ENCODE results near the gene RAB11FIP4. TPM values are rescaled to one million over a fixed set of nuclear protein-coding genes. Genes with fewer than 3 reads are reported as not detected.

RAB11FIP4 gene
- total and polyA plus RNA-seq, 2 of the 8 experiments (the other 6 are each of a cell fraction or from before 2014, with no cell fraction given), result 21.7 to 53.2 TPM

GRCh38 chr17:31532526-31532925 lies 141.1 kb downstream of the RAB11FIP4 start:
- DNase-seq (ENCODE audit: low read depth in 1 of 2, low spot score in 2 of 2) (no peak), FAIRE-seq (no peak)
- Histone ChIP-seq H4K5ac (ENCODE audit: insufficient read length, low read depth, low read length) (no peak overlapping the region), H2AK5ac (ENCODE audit: low read depth, low read length) (no peak overlapping the region), H3K23me2 (ENCODE audit: low read depth, low read length) (no peaks in the 10 kb centered on the region), H3K9ac (replicated peaks in 1 of 4; ENCODE audit: extremely low read depth in 1 of 4, low read depth in 3 of 4, low read length in 3 of 4) (no peak overlapping the region), H4K8ac (ENCODE audit: extremely low read depth, insufficient read depth, low read length) (no peak overlapping the region), H3K27ac (ENCODE audit: low read depth, low read length) (no peak overlapping the region), H3K79me2 (ENCODE audit: control insufficient read depth in 1 of 2, insufficient read depth in 2 of 2, low read length in 2 of 2) (no peaks in the 10 kb centered on the region), H3K4me3 (ENCODE audit: extremely low read depth in 1 of 4, insufficient read depth in 2 of 4, low read depth in 3 of 4, low read length in 4 of 4) (no peak overlapping the region), H3K4me2 (ENCODE audit: insufficient read depth in 1 of 2, low read depth in 2 of 2, low read length in 2 of 2) (no peak overlapping the region), H2BK120ac (replicated peaks; ENCODE audit: low read depth, low read length) (no peak overlapping the region), H3K9me3 (ENCODE audit: insufficient read depth in 2 of 2, low read depth in 1 of 2, low read length in 1 of 2) (no peaks in the 10 kb centered on the region), H2BK20ac (ENCODE audit: low read length) (no peak overlapping the region), H3K14ac (ENCODE audit: insufficient read length) (no peak overlapping the region), H2BK15ac (ENCODE audit: low read length) (no peak overlapping the region), H3K56ac (replicated peaks; ENCODE audit: insufficient read length, low read depth, low read length) (no peak overlapping the region), H2BK5ac (ENCODE audit: low read depth, low read length) (no peak overlapping the region), H3K79me1 (ENCODE audit: low read depth, low read length) (no peaks in the 10 kb centered on the region), H2AFZ (ENCODE audit: low read length) (no peak overlapping the region), H3K18ac (ENCODE audit: extremely low read depth, low read length) (no peak overlapping the region), H3K4me1 (replicated peaks in 1 of 4; ENCODE audit: control insufficient read depth in 3 of 4, insufficient read depth in 4 of 4, low read length in 3 of 4) (peaks cover 0 to 4% (median 2%) of the 10 kb centered on the region in 4 experiments; a peak in 2 of 7 replicates), H3K4ac (replicated peaks; ENCODE audit: insufficient read length, low read depth, low read length) (no peak overlapping the region), H4K91ac (replicated peaks; ENCODE audit: insufficient read length, low read length) (no peak overlapping the region), H2BK12ac (ENCODE audit: low read depth, low read length) (no peak overlapping the region), H4K20me1 (replicated peaks in 1 of 2; ENCODE audit: control insufficient read depth in 1 of 2, insufficient read depth in 2 of 2, low read length in 2 of 2) (no peaks in the 10 kb centered on the region), H3K36me3 (ENCODE audit: control insufficient read depth in 2 of 4, insufficient read depth in 4 of 4, low read length in 3 of 4) (peaks cover 8 to 25% (median 20%) of the 10 kb centered on the region in 4 experiments; a peak in 6 of 8 replicates), H3K27me3 (replicated peaks in 1 of 4; ENCODE audit: control insufficient read depth in 3 of 4, extremely low read depth in 1 of 4, insufficient read depth in 3 of 4, low read length in 3 of 4) (no peaks in the 10 kb centered on the region), H3K23ac (ENCODE audit: insufficient read length) (no peak overlapping the region)
- 90% methylated on average over 10 of the region's 10 CpGs; no CpG with 5 or more reads in 1 of the 2 experiments for WGBS, 2 experiments (ENCODE audit: extremely low coverage in 1 of 2, insufficient coverage in 1 of 2, insufficient read length in 1 of 2, insufficient replicate concordance in 2 of 2, low coverage in 1 of 2, low lambda C conversion rate in 2 of 2, missing lambda C conversion rate in 1 of 2)
- ChIA-PET CTCF (ENCODE audit: partially characterized antibody) (interaction anchor here (0.6 to 16.9 kb wide), 8 partner anchors 9 to 310 kb away, joined by 3 to 325 read pairs (median 6); no protein-coding TSS in a partner anchor), POLR2A (ENCODE audit: partially characterized antibody) (no interaction called here)
- TF ChIP-seq TBP (IDR thresholded peaks at IDR 0.05; ENCODE audit: low read depth, low read length) (no peak), RNF2 (IDR thresholded peaks at IDR 0.05; ENCODE audit: borderline replicate concordance, low read depth, low read length, missing control alignments, poor library complexity, severe bottlenecking) (no peak), CEBPB (IDR thresholded peaks at IDR 0.05; ENCODE audit: low read depth, low read length) (no peak), MAFK (IDR thresholded peaks at IDR 0.05; ENCODE audit: low read depth, low read length) (no peak), RFX5 (IDR thresholded peaks at IDR 0.05; ENCODE audit: borderline replicate concordance, low read depth, low read length) (no peak), TEAD4 (IDR thresholded peaks at IDR 0.05; ENCODE audit: low read depth, low read length) (no peak)
